GM19324 (cell line): ENCODE measurements around the gene CRHBP.

Experiments
- ATAC-seq: cut with Tn5 transposase; IDR thresholded peaks from one replicate; pipeline ENCODE4 v1.9.1; 2021; ENCODE audit warnings: mild to moderate bottlenecking, moderate library complexity; ENCODE audit not compliant: unreplicated experiment, low FRiP score

CRHBP gene

DNA sequence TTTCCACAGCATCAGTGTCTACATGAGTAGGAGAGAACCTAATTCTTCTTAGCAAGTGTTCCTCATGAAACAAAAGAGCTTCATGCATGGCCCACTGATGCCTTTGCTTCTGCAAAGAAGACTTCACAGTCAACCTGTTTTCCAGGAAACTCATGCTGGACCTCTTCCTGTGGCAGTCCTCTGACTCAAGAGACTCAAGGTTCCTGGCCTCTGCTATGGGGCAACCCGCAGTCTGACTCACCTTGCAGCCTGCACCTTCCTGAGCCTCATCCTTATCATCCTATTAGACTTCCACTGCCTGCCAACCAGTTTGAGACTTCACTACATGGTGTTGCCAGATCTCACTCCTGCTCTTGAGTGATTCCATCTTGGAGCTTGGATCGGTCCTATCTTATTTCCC, 59.8 kb downstream of the CRHBP start:
- no peak for ATAC-seq

DNA sequence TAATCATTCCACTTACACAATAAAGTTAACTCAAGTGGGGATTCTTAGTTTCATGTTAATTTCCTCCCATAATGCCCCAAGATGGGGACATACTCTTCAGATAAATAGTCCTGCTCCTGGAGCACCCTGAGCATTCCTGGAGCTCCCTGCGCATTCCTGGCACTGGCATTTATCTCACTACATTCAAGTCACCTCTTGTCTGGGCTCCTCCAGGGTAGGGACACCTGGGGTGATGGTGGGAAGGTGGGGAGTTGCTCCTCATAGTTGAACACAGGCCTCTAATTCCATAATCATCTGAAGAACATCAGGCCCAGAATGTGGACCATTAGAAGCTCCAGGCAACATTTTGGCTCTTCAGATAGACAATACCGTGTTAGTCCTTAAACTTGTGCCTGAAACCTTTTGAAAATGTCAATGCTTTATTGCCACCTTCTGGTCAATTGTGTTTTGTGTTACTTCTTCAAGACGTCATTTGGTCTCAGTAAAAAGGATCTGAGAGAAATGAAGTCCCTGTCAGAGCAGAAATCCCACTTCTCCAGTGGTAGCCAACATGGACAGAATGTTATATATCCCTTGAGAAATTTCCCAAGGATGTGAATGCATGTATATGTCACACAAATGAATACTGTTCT, 63.2 kb downstream of the CRHBP start:
- no peak for ATAC-seq

DNA sequence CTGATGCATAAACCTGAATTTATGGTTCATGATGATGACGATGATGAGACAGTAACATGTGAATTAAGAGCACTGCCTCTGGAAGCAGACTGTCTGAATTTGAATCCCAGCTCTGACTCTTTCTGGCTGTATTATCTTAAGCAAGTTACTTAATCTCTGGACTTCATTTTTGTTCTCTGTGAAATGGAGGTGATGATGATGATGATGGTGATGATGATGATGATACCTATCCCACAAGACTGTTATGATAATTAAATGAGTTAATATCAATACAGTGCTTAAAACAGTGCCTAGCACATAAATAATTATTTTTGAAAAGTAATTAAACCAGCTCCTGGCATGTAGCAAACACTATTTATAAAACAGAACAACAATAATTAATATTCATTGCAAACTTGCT, 64.1 kb downstream of the CRHBP start:
- ATAC-seq = no peak

- ATAC-seq = no peak
Observed at GRCh38 chr5:77017668-77018067, 64.8 kb downstream of the CRHBP start.
